WTC11 (cell line): Measurements from ENCODE around the gene GPR6. TPM values are rescaled to one million over a fixed set of nuclear protein-coding genes. Genes with fewer than 3 reads are reported as not detected.

ENCODE experiments used
- ATAC-seq: fragments of 200-7000 bp; cut with Tn5 transposase; 2 replicates; pipeline ENCODE4 v1.10.0; 2021; ENCODE audit warnings: mild to moderate bottlenecking, moderate library complexity
- CTCF ChIA-PET: fragments of 300-600 bp; sonication (Branson Sonifier 250); formaldehyde crosslinking; loops from one replicate; lab custom pipeline; 2021; ENCODE audit warnings: antibody characterized with exemption; lab: Charles Lee
- POLR2A ChIA-PET: fragments of 350-600 bp; sonication (Branson Sonifier 250); formaldehyde crosslinking; loops from one replicate; lab custom pipeline; 2021; ENCODE audit warnings: antibody characterized with exemption; lab: Charles Lee
- DNase-seq: peaks from one replicate; pipeline ENCODE4 v3.0.0; 2021; ENCODE audit warnings: low spot score
- H3K27ac Mint-ChIP-seq: 2 replicates; pipeline ENCODE4 v1.8.0; 2021; ENCODE audit warnings: mixed read lengths
- H3K27me3 Mint-ChIP-seq: 2 replicates; pipeline ENCODE4 v1.8.0; 2021; ENCODE audit warnings: low read depth, mild to moderate bottlenecking, moderate library complexity, mixed read lengths
- H3K36me3 Mint-ChIP-seq: 2 replicates; pipeline ENCODE4 v1.8.0; 2021; ENCODE audit warnings: mixed read lengths
- H3K4me1 Mint-ChIP-seq: 2 replicates; pipeline ENCODE4 v1.8.0; 2022; ENCODE audit warnings: mixed read lengths
- H3K4me3 Mint-ChIP-seq: 2 replicates; pipeline ENCODE4 v1.8.0; 2021; ENCODE audit warnings: mild to moderate bottlenecking, moderate library complexity, mixed read lengths
- H3K9me3 Mint-ChIP-seq: 2 replicates; pipeline ENCODE4 v1.8.0; 2021; ENCODE audit warnings: mixed read lengths
- CBFB ChIP-seq: sonication (generic); formaldehyde crosslinking; IDR thresholded peaks from 2 replicates; pipeline ENCODE4 v1.8.1; 2022; ENCODE audit warnings: mild to moderate bottlenecking, low read depth, missing genetic modification reagents
- CREM ChIP-seq: sonication (generic); formaldehyde crosslinking; IDR thresholded peaks from 2 replicates; pipeline ENCODE4 v1.8.1; 2022; ENCODE audit warnings: mild to moderate bottlenecking, missing genetic modification reagents, moderate library complexity
- ETV6 ChIP-seq: sonication (generic); formaldehyde crosslinking; IDR thresholded peaks from 2 replicates; pipeline ENCODE4 v1.8.1; 2022; ENCODE audit warnings: mild to moderate bottlenecking, missing genetic modification reagents
- HMGA2 ChIP-seq: fragments of 250-450 bp; sonication (Bioruptor Pico); IDR thresholded peaks from 2 replicates; pipeline ENCODE4 v1.4.0; 2021; ENCODE audit warnings: mild to moderate bottlenecking, moderate library complexity
- IRF2 ChIP-seq: sonication (generic); formaldehyde crosslinking; IDR thresholded peaks from 2 replicates; pipeline ENCODE4 v1.8.0; 2022; ENCODE audit warnings: low read depth, missing genetic modification reagents, borderline replicate concordance
- NFATC4 ChIP-seq: fragments of 250-450 bp; sonication (Bioruptor Pico); IDR thresholded peaks from 2 replicates; pipeline ENCODE4 v1.9.0; 2021; ENCODE audit warnings: mild to moderate bottlenecking
- OVOL2 ChIP-seq: fragments of 250-450 bp; sonication (Bioruptor Pico); IDR thresholded peaks from 2 replicates; pipeline ENCODE4 v1.9.0; 2021; ENCODE audit warnings: mild to moderate bottlenecking, borderline replicate concordance
- RORB ChIP-seq: fragments of 250-450 bp; sonication (Bioruptor Pico); IDR thresholded peaks from 2 replicates; pipeline ENCODE4 v1.9.0; 2021; ENCODE audit warnings: mild to moderate bottlenecking
- ZBTB21 ChIP-seq: sonication (generic); formaldehyde crosslinking; IDR thresholded peaks from 2 replicates; pipeline ENCODE4 v1.8.1; 2023; ENCODE audit warnings: mild to moderate bottlenecking, missing genetic modification reagents, borderline replicate concordance
- ZNF396 ChIP-seq: fragments of 250-450 bp; sonication (Bioruptor Pico); IDR thresholded peaks from 2 replicates; pipeline ENCODE4 v1.8.0; 2021; ENCODE audit warnings: mild to moderate bottlenecking, moderate library complexity, borderline replicate concordance
- ZNF416 ChIP-seq: fragments of 250-450 bp; sonication (Bioruptor Pico); IDR thresholded peaks from 2 replicates; pipeline ENCODE4 v1.9.0; 2021; ENCODE audit warnings: mild to moderate bottlenecking, inconsistent platforms
- total RNA-seq: library from RNA; stranded (reverse); gene quantifications from 3 replicates; pipeline ENCODE4 v1.2.3, GENCODE V29; 2021
- TF ChIP-seq, protein P1 (sequence below): sonication (generic); formaldehyde crosslinking; IDR thresholded peaks from 2 replicates; pipeline ENCODE4 v1.8.0; 2023; ENCODE audit warnings: missing genetic modification reagents, mild to moderate bottlenecking, borderline replicate concordance
- TF ChIP-seq, protein P2 (sequence below): sonication (generic); formaldehyde crosslinking; IDR thresholded peaks from 2 replicates; pipeline ENCODE4 v1.8.1; 2023; ENCODE audit warnings: mild to moderate bottlenecking, moderate library complexity, missing genetic modification reagents
- TF ChIP-seq, protein P3 (sequence below): sonication (generic); formaldehyde crosslinking; IDR thresholded peaks from 2 replicates; pipeline ENCODE4 v1.8.1; 2022; ENCODE audit warnings: mild to moderate bottlenecking, missing genetic modification reagents, moderate library complexity, borderline replicate concordance
- TF ChIP-seq, protein P4 (sequence below): sonication (generic); formaldehyde crosslinking; IDR thresholded peaks from 2 replicates; pipeline ENCODE4 v1.8.1; 2023; ENCODE audit warnings: mild to moderate bottlenecking, missing genetic modification reagents, borderline replicate concordance
- TF ChIP-seq, protein P5 (sequence below): fragments of 250-450 bp; sonication (Bioruptor Pico); IDR thresholded peaks from 2 replicates; pipeline ENCODE4 v1.8.0; 2021; ENCODE audit warnings: mild to moderate bottlenecking
- TF ChIP-seq, protein P6 (sequence below): fragments of 200-600 bp; IDR thresholded peaks from 2 replicates; pipeline ENCODE4 v1.8.0; 2022; ENCODE audit warnings: antibody characterized with exemption
- TF ChIP-seq, protein P7 (sequence below): sonication (generic); formaldehyde crosslinking; IDR thresholded peaks from 2 replicates; pipeline ENCODE4 v1.8.0; 2023; ENCODE audit warnings: missing genetic modification reagents

Gene GPR6
- total RNA-seq, 1 experiment from 2014 or later = 0.22 TPM

DNA sequence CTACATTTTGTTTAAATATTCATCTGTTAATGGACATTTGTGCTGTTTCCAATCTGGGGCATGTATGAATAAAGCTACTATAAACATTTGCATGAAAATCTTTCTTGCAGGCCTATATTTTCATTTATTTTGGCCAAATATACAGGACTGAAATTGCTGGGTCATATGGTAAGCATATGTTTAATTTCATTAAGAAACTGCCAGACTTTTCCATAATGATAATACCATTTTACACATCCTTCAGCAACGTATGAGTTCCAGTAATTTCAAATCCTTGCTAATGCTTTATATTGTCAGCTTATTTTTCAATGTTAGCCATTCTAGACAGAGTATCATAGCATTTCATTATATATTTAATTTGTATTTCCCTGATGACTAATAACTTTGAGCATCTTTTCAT is 51.0 kb downstream of the GPR6 start:
- no peak for DNase-seq
- no peak for TF ChIP-seq CREM
- no peak for TF ChIP-seq RORB (CRISPR knock-in tag)
- TF ChIP-seq ZNF416 = no peak
- TF ChIP-seq, protein P1, sequence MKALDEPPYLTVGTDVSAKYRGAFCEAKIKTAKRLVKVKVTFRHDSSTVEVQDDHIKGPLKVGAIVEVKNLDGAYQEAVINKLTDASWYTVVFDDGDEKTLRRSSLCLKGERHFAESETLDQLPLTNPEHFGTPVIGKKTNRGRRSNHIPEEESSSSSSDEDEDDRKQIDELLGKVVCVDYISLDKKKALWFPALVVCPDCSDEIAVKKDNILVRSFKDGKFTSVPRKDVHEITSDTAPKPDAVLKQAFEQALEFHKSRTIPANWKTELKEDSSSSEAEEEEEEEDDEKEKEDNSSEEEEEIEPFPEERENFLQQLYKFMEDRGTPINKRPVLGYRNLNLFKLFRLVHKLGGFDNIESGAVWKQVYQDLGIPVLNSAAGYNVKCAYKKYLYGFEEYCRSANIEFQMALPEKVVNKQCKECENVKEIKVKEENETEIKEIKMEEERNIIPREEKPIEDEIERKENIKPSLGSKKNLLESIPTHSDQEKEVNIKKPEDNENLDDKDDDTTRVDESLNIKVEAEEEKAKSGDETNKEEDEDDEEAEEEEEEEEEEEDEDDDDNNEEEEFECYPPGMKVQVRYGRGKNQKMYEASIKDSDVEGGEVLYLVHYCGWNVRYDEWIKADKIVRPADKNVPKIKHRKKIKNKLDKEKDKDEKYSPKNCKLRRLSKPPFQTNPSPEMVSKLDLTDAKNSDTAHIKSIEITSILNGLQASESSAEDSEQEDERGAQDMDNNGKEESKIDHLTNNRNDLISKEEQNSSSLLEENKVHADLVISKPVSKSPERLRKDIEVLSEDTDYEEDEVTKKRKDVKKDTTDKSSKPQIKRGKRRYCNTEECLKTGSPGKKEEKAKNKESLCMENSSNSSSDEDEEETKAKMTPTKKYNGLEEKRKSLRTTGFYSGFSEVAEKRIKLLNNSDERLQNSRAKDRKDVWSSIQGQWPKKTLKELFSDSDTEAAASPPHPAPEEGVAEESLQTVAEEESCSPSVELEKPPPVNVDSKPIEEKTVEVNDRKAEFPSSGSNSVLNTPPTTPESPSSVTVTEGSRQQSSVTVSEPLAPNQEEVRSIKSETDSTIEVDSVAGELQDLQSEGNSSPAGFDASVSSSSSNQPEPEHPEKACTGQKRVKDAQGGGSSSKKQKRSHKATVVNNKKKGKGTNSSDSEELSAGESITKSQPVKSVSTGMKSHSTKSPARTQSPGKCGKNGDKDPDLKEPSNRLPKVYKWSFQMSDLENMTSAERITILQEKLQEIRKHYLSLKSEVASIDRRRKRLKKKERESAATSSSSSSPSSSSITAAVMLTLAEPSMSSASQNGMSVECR = no peak
- TF ChIP-seq, protein P2, sequence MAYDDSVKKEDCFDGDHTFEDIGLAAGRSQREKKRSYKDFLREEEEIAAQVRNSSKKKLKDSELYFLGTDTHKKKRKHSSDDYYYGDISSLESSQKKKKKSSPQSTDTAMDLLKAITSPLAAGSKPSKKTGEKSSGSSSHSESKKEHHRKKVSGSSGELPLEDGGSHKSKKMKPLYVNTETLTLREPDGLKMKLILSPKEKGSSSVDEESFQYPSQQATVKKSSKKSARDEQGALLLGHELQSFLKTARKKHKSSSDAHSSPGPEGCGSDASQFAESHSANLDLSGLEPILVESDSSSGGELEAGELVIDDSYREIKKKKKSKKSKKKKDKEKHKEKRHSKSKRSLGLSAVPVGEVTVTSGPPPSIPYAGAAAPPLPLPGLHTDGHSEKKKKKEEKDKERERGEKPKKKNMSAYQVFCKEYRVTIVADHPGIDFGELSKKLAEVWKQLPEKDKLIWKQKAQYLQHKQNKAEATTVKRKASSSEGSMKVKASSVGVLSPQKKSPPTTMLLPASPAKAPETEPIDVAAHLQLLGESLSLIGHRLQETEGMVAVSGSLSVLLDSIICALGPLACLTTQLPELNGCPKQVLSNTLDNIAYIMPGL = no peak
- TF ChIP-seq ZBTB21 (CRISPR knock-in tag) = no peak
- TF ChIP-seq, protein P3, sequence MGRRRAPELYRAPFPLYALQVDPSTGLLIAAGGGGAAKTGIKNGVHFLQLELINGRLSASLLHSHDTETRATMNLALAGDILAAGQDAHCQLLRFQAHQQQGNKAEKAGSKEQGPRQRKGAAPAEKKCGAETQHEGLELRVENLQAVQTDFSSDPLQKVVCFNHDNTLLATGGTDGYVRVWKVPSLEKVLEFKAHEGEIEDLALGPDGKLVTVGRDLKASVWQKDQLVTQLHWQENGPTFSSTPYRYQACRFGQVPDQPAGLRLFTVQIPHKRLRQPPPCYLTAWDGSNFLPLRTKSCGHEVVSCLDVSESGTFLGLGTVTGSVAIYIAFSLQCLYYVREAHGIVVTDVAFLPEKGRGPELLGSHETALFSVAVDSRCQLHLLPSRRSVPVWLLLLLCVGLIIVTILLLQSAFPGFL (CRISPR knock-in tag) = no peak
- TF ChIP-seq, protein P4, sequence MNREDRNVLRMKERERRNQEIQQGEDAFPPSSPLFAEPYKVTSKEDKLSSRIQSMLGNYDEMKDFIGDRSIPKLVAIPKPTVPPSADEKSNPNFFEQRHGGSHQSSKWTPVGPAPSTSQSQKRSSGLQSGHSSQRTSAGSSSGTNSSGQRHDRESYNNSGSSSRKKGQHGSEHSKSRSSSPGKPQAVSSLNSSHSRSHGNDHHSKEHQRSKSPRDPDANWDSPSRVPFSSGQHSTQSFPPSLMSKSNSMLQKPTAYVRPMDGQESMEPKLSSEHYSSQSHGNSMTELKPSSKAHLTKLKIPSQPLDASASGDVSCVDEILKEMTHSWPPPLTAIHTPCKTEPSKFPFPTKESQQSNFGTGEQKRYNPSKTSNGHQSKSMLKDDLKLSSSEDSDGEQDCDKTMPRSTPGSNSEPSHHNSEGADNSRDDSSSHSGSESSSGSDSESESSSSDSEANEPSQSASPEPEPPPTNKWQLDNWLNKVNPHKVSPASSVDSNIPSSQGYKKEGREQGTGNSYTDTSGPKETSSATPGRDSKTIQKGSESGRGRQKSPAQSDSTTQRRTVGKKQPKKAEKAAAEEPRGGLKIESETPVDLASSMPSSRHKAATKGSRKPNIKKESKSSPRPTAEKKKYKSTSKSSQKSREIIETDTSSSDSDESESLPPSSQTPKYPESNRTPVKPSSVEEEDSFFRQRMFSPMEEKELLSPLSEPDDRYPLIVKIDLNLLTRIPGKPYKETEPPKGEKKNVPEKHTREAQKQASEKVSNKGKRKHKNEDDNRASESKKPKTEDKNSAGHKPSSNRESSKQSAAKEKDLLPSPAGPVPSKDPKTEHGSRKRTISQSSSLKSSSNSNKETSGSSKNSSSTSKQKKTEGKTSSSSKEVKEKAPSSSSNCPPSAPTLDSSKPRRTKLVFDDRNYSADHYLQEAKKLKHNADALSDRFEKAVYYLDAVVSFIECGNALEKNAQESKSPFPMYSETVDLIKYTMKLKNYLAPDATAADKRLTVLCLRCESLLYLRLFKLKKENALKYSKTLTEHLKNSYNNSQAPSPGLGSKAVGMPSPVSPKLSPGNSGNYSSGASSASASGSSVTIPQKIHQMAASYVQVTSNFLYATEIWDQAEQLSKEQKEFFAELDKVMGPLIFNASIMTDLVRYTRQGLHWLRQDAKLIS = no peak
- TF ChIP-seq, protein P5, sequence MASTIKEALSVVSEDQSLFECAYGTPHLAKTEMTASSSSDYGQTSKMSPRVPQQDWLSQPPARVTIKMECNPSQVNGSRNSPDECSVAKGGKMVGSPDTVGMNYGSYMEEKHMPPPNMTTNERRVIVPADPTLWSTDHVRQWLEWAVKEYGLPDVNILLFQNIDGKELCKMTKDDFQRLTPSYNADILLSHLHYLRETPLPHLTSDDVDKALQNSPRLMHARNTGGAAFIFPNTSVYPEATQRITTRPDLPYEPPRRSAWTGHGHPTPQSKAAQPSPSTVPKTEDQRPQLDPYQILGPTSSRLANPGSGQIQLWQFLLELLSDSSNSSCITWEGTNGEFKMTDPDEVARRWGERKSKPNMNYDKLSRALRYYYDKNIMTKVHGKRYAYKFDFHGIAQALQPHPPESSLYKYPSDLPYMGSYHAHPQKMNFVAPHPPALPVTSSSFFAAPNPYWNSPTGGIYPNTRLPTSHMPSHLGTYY = no peak
- no peak for TF ChIP-seq ETV6 (CRISPR knock-in tag)
- TF ChIP-seq HMGA2 = no peak
- TF ChIP-seq IRF2 (CRISPR knock-in tag) = no peak
- TF ChIP-seq, protein P6, sequence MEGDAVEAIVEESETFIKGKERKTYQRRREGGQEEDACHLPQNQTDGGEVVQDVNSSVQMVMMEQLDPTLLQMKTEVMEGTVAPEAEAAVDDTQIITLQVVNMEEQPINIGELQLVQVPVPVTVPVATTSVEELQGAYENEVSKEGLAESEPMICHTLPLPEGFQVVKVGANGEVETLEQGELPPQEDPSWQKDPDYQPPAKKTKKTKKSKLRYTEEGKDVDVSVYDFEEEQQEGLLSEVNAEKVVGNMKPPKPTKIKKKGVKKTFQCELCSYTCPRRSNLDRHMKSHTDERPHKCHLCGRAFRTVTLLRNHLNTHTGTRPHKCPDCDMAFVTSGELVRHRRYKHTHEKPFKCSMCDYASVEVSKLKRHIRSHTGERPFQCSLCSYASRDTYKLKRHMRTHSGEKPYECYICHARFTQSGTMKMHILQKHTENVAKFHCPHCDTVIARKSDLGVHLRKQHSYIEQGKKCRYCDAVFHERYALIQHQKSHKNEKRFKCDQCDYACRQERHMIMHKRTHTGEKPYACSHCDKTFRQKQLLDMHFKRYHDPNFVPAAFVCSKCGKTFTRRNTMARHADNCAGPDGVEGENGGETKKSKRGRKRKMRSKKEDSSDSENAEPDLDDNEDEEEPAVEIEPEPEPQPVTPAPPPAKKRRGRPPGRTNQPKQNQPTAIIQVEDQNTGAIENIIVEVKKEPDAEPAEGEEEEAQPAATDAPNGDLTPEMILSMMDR = no peak
- TF ChIP-seq ZNF396 = no peak
- TF ChIP-seq, protein P7, sequence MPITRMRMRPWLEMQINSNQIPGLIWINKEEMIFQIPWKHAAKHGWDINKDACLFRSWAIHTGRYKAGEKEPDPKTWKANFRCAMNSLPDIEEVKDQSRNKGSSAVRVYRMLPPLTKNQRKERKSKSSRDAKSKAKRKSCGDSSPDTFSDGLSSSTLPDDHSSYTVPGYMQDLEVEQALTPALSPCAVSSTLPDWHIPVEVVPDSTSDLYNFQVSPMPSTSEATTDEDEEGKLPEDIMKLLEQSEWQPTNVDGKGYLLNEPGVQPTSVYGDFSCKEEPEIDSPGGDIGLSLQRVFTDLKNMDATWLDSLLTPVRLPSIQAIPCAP (CRISPR knock-in tag) = no peak
- TF ChIP-seq CBFB (CRISPR knock-in tag) = no peak
- no peak for TF ChIP-seq NFATC4 (CRISPR knock-in tag)
- no peak for TF ChIP-seq OVOL2
- Mint-ChIP-seq H3K27ac (no peak overlapping the region), H3K9me3 (peaks cover 32% of the 10 kb centered on the region), H3K36me3 (peaks cover 8% of the 10 kb centered on the region), H3K27me3 (no peaks in the 10 kb centered on the region), H3K4me1 (no peaks in the 10 kb centered on the region), H3K4me3 (no peak overlapping the region)
- ChIA-PET CTCF (interaction anchor here (5.6 kb wide), 1 partner anchor 10 kb away, joined by 24 read pairs; no protein-coding TSS in a partner anchor), POLR2A (no interaction called here)
- no peak for ATAC-seq
